KOPT-K1 (cell line): Measurements from ENCODE around the gene CACNG1.
"Not testable (repeated sequence)": the region's sequence is repeated elsewhere in the genome, so short reads cannot be mapped to it uniquely, and the experiment has no call there.

Experiments
- H3K27ac ChIP-seq: fragments of 200-600 bp; sonication (generic); 2 replicates; pipeline ENCODE4 v1.5.1; 2016; ENCODE audit warnings: antibody characterized with exemption, mild to moderate bottlenecking, low read depth, low read length; ENCODE audit not compliant: poor library complexity, severe bottlenecking
- H3K36me3 ChIP-seq: fragments of 200-600 bp; sonication (generic); 2 replicates; pipeline ENCODE4 v1.5.1; 2017; ENCODE audit warnings: antibody characterized with exemption, mild to moderate bottlenecking, low read length, moderate library complexity; ENCODE audit not compliant: insufficient read depth
- H3K9me3 ChIP-seq: fragments of 200-600 bp; sonication (generic); 2 replicates; pipeline ENCODE4 v1.5.1; 2017; ENCODE audit warnings: antibody characterized with exemption, low read length, mild to moderate bottlenecking; ENCODE audit not compliant: insufficient read depth, poor library complexity, severe bottlenecking

CACNG1 gene

GRCh38 chr17:67104641-67105040, 60.3 kb downstream of the CACNG1 start:
- peaks cover 96% of the 10 kb centered on the region for H3K36me3 ChIP-seq
- not testable (repeated sequence) for H3K27ac ChIP-seq

GRCh38 chr17:67105213-67105612, 60.9 kb downstream of the CACNG1 start:
- H3K36me3 ChIP-seq = peaks cover 95% of the 10 kb centered on the region
- H3K9me3 ChIP-seq = no peaks in the 10 kb centered on the region
- no peak overlapping the region for H3K27ac ChIP-seq

More at GRCh38 chr17:67104641-67105040, 60.3 kb downstream of the CACNG1 start:
- not testable (repeated sequence) for H3K9me3 ChIP-seq
